OCI-LY3 (cell line): Measurements from ENCODE around the gene WNT5A.
"Not testable (repeated sequence)": the region's sequence is repeated elsewhere in the genome, so short reads cannot be mapped to it uniquely, and the experiment has no call there.

Source experiments
- H2AFZ ChIP-seq: fragments of 200-600, 300-600 bp; shearing (Covaris generic); 2 replicates; pipeline ENCODE4 v1.6.0; 2014; ENCODE audit warnings: antibody characterized with exemption, low read depth, low read length
- H3K27ac ChIP-seq: fragments of 200-600, 300-600 bp; sonication (generic); 2 replicates; pipeline ENCODE4 v1.5.1; 2014; ENCODE audit warnings: mild to moderate bottlenecking, low read length, moderate library complexity, mixed read lengths
- H3K27me3 ChIP-seq: fragments of 200-600, 300-600 bp; sonication (generic); 2 replicates; pipeline ENCODE4 v1.6.1; 2014; ENCODE audit warnings: low read depth, low read length, mixed read lengths
- H3K36me3 ChIP-seq: fragments of 200-600, 300-600 bp; sonication (generic); replicated peaks from 2 replicates; pipeline ENCODE3; 2014; ENCODE audit warnings: low read depth, low read length, mixed read lengths
- H3K4me1 ChIP-seq: fragments of 300-600, 200-600 bp; sonication (generic); 2 replicates; pipeline ENCODE4 v1.6.1; 2014; ENCODE audit warnings: low read length, mixed read lengths
- H3K4me2 ChIP-seq: fragments of 200-600, 300-600 bp; sonication (generic); 2 replicates; pipeline ENCODE4 v1.6.1; 2014; ENCODE audit warnings: low read length, mixed read lengths
- H3K4me3 ChIP-seq: fragments of 300-600, 200-600 bp; sonication (generic); 2 replicates; pipeline ENCODE4 v1.5.1; 2014; ENCODE audit warnings: antibody characterized with exemption, mild to moderate bottlenecking, low read length, moderate library complexity
- H3K79me2 ChIP-seq: fragments of 300-600, 200-600 bp; shearing (Covaris generic); 2 replicates; pipeline ENCODE4 v1.6.1; 2014; ENCODE audit warnings: mild to moderate bottlenecking, low read length, mixed read lengths
- H3K9ac ChIP-seq: fragments of 300-600, 200-600 bp; shearing (Covaris generic); 2 replicates; pipeline ENCODE4 v1.6.0; 2014; ENCODE audit warnings: mild to moderate bottlenecking, low read length, moderate library complexity
- H3K9me3 ChIP-seq: fragments of 200-600, 300-600 bp; shearing (Covaris generic); 2 replicates; pipeline ENCODE4 v1.6.1; 2014; ENCODE audit warnings: low read length, mixed read lengths; ENCODE audit not compliant: insufficient read depth
- H4K20me1 ChIP-seq: fragments of 200-600, 300-600 bp; sonication (generic); 2 replicates; pipeline ENCODE4 v1.6.1; 2016; ENCODE audit warnings: low read length, mixed read lengths; ENCODE audit not compliant: insufficient read depth
- CTCF ChIP-seq: fragments of 200-600, 300-600 bp; sonication (generic); IDR thresholded peaks from 2 replicates; pipeline ENCODE4 v1.5.1; 2014; ENCODE audit warnings: antibody characterized with exemption, low read length, low read depth
- EZH2phosphoT487 ChIP-seq: fragments of 200-600 bp; shearing (Covaris generic); IDR thresholded peaks from 2 replicates; pipeline ENCODE4 v1.6.1; 2018; ENCODE audit warnings: antibody characterized with exemption, mixed run types, low read depth

Gene WNT5A

GRCh38 chr3:55507808-55508207, 20.7 kb upstream of the WNT5A start:
- Histone ChIP-seq H3K9me3 (no peaks in the 10 kb centered on the region), H3K27me3 (peaks cover 23% of the 10 kb centered on the region), H3K27ac (no peak overlapping the region), H3K4me1 (no peaks in the 10 kb centered on the region), H3K4me3 (no peak overlapping the region), H3K79me2 (no peaks in the 10 kb centered on the region), H4K20me1 (no peaks in the 10 kb centered on the region), H3K36me3 (no peaks in the 10 kb centered on the region), H3K9ac (no peak overlapping the region), H3K4me2 (no peak overlapping the region), H2AFZ (no peak overlapping the region)
- no peak for TF ChIP-seq CTCF
- TF ChIP-seq EZH2phosphoT487: no peak

GRCh38 chr3:55505776-55506175, 18.7 kb upstream of the WNT5A start:
- H2AFZ ChIP-seq: no peak overlapping the region
- TF ChIP-seq EZH2phosphoT487 (no peak), CTCF (no peak)
- H3K27me3 ChIP-seq: peaks cover 11% of the 10 kb centered on the region; the same call in 1 of the 2 replicates
- H3K4me2 ChIP-seq: no peak overlapping the region
- no peaks in the 10 kb centered on the region for H4K20me1 ChIP-seq
- no peak overlapping the region for H3K4me3 ChIP-seq
- H3K4me1 ChIP-seq: no peaks in the 10 kb centered on the region
- H3K79me2 ChIP-seq: no peaks in the 10 kb centered on the region
- no peaks in the 10 kb centered on the region for H3K36me3 ChIP-seq
- no peak overlapping the region for H3K9ac ChIP-seq
- no peaks in the 10 kb centered on the region for H3K9me3 ChIP-seq
- H3K27ac ChIP-seq: no peak overlapping the region

- not testable (repeated sequence) for H3K4me3 ChIP-seq, H3K9ac ChIP-seq, H3K36me3 ChIP-seq, H3K4me1 ChIP-seq, H4K20me1 ChIP-seq, H3K79me2 ChIP-seq, H3K27me3 ChIP-seq, H3K9me3 ChIP-seq, H3K4me2 ChIP-seq, H3K27ac ChIP-seq
- TF ChIP-seq CTCF: peak; percentile 49
- H2AFZ ChIP-seq: peak overlapping the region; percentile 19; the same call in 1 of the 2 replicates
Observed at GRCh38 chr3:55505102-55505501, 18.0 kb upstream of the WNT5A start.

GRCh38 chr3:55501905-55502304, 14.8 kb upstream of the WNT5A start:
- Histone ChIP-seq H3K36me3 (no peaks in the 10 kb centered on the region), H3K79me2 (no peaks in the 10 kb centered on the region), H3K27me3 (peaks cover 8% of the 10 kb centered on the region; the same call in 1 of the 2 replicates), H3K4me2 (no peak overlapping the region), H3K4me3 (no peak overlapping the region), H3K27ac (no peak overlapping the region), H4K20me1 (no peaks in the 10 kb centered on the region), H3K9ac (no peak overlapping the region), H3K9me3 (no peaks in the 10 kb centered on the region), H3K4me1 (no peaks in the 10 kb centered on the region), H2AFZ (no peak overlapping the region)
- TF ChIP-seq EZH2phosphoT487 (no peak), CTCF (no peak)
